ENCODE results near the gene SEC14L2. TPM values are rescaled to one million over a fixed set of nuclear protein-coding genes. Genes with fewer than 3 reads are reported as not detected.

The SEC14L2 gene
- polyA plus RNA-seq, 1 experiment, result 15.8 TPM

GRCh38 chr22:30351226-30351625 is 45.6 kb upstream of the SEC14L2 start:
- Histone ChIP-seq H3K27ac (ENCODE audit: low read depth, low read length) (peak overlapping the region; percentile 39), H3K27me3 (ENCODE audit: control insufficient read depth, insufficient read depth, low read length) (no peaks in the 10 kb centered on the region), H3K9me3 (ENCODE audit: control insufficient read depth, insufficient read depth, low read length) (no peaks in the 10 kb centered on the region), H3K4me3 (ENCODE audit: low read depth, low read length) (no peak overlapping the region)
- peak; percentile 15 for DNase-seq (ENCODE audit: low read depth, low spot score)
- no peak for TF ChIP-seq CTCF (IDR thresholded peaks at IDR 0.05; ENCODE audit: low read depth, low read length)
- CTCF ChIA-PET, result interaction anchor here (1.9 kb wide), 1 partner anchor 63 kb away, joined by 8 read pairs; no protein-coding TSS in a partner anchor
- POLR2A ChIA-PET, result interaction anchor here (1.2 kb wide), 1 partner anchor 34 kb away, joined by 3 read pairs; no protein-coding TSS in a partner anchor

GRCh38 chr22:30354644-30355043 is 42.2 kb upstream of the SEC14L2 start:
- Histone ChIP-seq H3K9me3 (ENCODE audit: control insufficient read depth, insufficient read depth, low read length) (no peaks in the 10 kb centered on the region), H3K4me3 (ENCODE audit: low read depth, low read length) (no peak overlapping the region), H3K27me3 (ENCODE audit: control insufficient read depth, insufficient read depth, low read length) (no peaks in the 10 kb centered on the region), H3K27ac (ENCODE audit: low read depth, low read length) (no peak overlapping the region)
- ChIA-PET CTCF (interaction anchor here (0.7 kb wide), 1 partner anchor 99 kb away, joined by 3 read pairs; no protein-coding TSS in a partner anchor), POLR2A (interaction anchor here (1.4 kb wide), 1 partner anchor 27 kb away, joined by 5 read pairs; the partner anchor contains the start of gene TBC1D10A)
- no peak for DNase-seq (ENCODE audit: low read depth, low spot score)
- no peak for TF ChIP-seq CTCF (IDR thresholded peaks at IDR 0.05; ENCODE audit: low read depth, low read length)

GRCh38 chr22:30356449-30357235 is 40.2 kb upstream of the SEC14L2 start, which contains the start of the genes CCDC157 and SF3A1:
Gene CCDC157, plus strand, starts transcription at chr22:30357007. Its CDS starts 8,994 bp downstream, at chr22:30366001.
Gene SF3A1, minus strand, starts transcription at chr22:30356894. Its CDS starts 102 bp downstream, at chr22:30356792.
- H3K27me3 ChIP-seq (ENCODE audit: control insufficient read depth, insufficient read depth, low read length), result no peaks in the 10 kb centered on the region
- CTCF ChIA-PET, result interaction anchor here (0.9 to 1.8 kb wide), 5 partner anchors 28 to 248 kb away, joined by 3 to 9 read pairs (median 3); partner anchors contain the start of gene CASTOR1
- peak; percentile 72 for DNase-seq (ENCODE audit: low read depth, low spot score)
- peak within 1 kb of the TSS; percentile 75 for H3K27ac ChIP-seq (ENCODE audit: low read depth, low read length)
- no peaks in the 10 kb centered on the region for H3K9me3 ChIP-seq (ENCODE audit: control insufficient read depth, insufficient read depth, low read length)
- peak within 1 kb of the TSS; percentile 92 for H3K4me3 ChIP-seq (ENCODE audit: low read depth, low read length)
- no peak for TF ChIP-seq CTCF (IDR thresholded peaks at IDR 0.05; ENCODE audit: low read depth, low read length)
- POLR2A ChIA-PET, result interaction anchor here (0.6 to 1.7 kb wide), 14 partner anchors 9 to 214 kb away, joined by 3 to 19 read pairs (median 4); partner anchors contain the start of genes CASTOR1 and TBC1D10A

GRCh38 chr22:30357236-30357570 is 39.6 kb upstream of the SEC14L2 start:
- DNase-seq (ENCODE audit: low read depth, low spot score), result no peak
- peak overlapping the region; percentile 92 for H3K4me3 ChIP-seq (ENCODE audit: low read depth, low read length)
- ChIA-PET POLR2A (interaction anchor here (0.6 to 1.7 kb wide), 12 partner anchors 9 to 94 kb away, joined by 3 to 19 read pairs (median 4); partner anchors contain the start of genes CASTOR1 and TBC1D10A), CTCF (interaction anchor here (0.9 to 1.8 kb wide), 4 partner anchors 29 to 71 kb away, joined by 3 to 9 read pairs (median 4); partner anchors contain the start of gene CASTOR1)
- H3K27me3 ChIP-seq (ENCODE audit: control insufficient read depth, insufficient read depth, low read length), result no peaks in the 10 kb centered on the region
- TF ChIP-seq CTCF (IDR thresholded peaks at IDR 0.05; ENCODE audit: low read depth, low read length), result no peak
- peak overlapping the region; percentile 11 for H3K27ac ChIP-seq (ENCODE audit: low read depth, low read length)
- no peaks in the 10 kb centered on the region for H3K9me3 ChIP-seq (ENCODE audit: control insufficient read depth, insufficient read depth, low read length)

Data from AG04450 (cell line).